WI38 (cell line): ENCODE measurements around the gene GPR17.

Source experiments
- H3K4me3 ChIP-seq: 2 replicates; pipeline ENCODE4 v1.5.1; 2011; ENCODE audit warnings: low read depth, mild to moderate bottlenecking, control low read depth, low read length
- TF ChIP-seq, protein P1 (sequence below): IDR thresholded peaks from 2 replicates; pipeline ENCODE4 v1.5.1; 2012; ENCODE audit warnings: low read depth, mild to moderate bottlenecking, control low read depth, low read length

The GPR17 gene

GRCh38 chr2:127604986-127605385 is 41.0 kb upstream of the GPR17 start:
- TF ChIP-seq, protein P1, sequence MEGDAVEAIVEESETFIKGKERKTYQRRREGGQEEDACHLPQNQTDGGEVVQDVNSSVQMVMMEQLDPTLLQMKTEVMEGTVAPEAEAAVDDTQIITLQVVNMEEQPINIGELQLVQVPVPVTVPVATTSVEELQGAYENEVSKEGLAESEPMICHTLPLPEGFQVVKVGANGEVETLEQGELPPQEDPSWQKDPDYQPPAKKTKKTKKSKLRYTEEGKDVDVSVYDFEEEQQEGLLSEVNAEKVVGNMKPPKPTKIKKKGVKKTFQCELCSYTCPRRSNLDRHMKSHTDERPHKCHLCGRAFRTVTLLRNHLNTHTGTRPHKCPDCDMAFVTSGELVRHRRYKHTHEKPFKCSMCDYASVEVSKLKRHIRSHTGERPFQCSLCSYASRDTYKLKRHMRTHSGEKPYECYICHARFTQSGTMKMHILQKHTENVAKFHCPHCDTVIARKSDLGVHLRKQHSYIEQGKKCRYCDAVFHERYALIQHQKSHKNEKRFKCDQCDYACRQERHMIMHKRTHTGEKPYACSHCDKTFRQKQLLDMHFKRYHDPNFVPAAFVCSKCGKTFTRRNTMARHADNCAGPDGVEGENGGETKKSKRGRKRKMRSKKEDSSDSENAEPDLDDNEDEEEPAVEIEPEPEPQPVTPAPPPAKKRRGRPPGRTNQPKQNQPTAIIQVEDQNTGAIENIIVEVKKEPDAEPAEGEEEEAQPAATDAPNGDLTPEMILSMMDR: no peak

GRCh38 chr2:127605691-127606263 is 40.2 kb upstream of the GPR17 start:
- H3K4me3 ChIP-seq: no peak overlapping the region
- TF ChIP-seq, protein P1: no peak

More at GRCh38 chr2:127604986-127605385, 41.0 kb upstream of the GPR17 start:
- H3K4me3 ChIP-seq: no peak overlapping the region

DNA sequence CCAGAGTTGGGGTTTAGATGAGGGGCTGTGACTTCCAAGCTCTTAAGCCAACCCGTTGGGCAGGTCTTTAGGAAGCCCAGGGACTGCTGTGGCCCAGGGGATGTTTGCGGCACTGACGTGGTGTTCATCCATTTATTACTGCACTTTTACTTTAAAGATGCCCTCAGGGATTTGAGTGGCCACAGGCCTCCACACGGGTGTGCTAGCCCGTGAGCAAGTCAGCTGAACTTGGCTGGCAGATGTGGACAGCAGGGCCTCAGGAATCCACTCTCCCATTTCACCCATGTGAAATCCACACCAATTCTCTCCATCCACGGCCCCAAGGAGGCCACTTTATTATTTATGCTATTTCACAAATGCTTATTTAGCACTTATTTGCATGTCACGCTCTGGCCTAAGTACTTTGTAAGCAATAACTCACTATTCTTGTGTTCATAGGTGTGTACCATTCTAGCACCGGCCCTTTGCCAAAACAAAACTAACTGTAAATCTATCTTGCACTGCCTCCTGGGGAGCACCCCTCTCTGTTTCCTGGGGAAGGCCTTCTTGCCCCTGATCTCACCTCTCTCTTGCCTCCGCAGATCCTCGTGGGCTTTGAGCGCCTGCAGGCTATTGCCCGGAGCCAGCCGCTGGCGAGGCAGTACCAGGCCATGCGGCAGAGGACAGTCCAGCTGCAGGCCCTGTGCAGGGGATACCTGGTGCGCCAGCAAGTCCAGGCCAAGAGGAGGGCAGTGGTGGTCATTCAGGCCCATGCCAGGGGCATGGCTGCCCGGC is 39.1 kb upstream of the GPR17 start:
- H3K4me3 ChIP-seq: no peak overlapping the region
- TF ChIP-seq, protein P1: no peak

DNA sequence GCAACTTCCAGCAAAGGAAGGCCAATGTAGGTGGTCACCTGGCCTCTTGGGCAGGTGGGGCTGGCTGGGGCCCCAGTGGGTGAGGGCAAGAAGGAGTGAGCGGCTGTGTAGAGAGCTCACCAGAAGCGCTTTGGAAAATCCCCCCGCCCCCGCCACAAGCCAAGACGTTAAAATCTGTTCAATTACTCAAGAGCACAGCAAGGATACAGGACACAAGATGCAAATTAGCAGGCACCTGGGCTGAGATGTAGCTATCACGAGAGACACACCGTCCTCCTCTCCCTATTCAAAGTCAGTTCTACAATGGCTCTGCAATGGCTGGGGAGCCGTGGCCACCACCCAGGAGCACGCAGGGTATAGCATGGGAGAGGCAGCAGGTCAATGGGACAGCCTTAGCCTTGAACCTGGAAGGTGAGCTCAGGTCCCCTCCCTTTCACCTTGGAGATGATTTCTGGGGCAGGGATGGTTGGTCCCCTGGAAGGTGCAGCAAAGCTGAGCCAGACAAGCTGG is 38.5 kb upstream of the GPR17 start:
- no peak overlapping the region for H3K4me3 ChIP-seq
- TF ChIP-seq, protein P1: no peak

DNA sequence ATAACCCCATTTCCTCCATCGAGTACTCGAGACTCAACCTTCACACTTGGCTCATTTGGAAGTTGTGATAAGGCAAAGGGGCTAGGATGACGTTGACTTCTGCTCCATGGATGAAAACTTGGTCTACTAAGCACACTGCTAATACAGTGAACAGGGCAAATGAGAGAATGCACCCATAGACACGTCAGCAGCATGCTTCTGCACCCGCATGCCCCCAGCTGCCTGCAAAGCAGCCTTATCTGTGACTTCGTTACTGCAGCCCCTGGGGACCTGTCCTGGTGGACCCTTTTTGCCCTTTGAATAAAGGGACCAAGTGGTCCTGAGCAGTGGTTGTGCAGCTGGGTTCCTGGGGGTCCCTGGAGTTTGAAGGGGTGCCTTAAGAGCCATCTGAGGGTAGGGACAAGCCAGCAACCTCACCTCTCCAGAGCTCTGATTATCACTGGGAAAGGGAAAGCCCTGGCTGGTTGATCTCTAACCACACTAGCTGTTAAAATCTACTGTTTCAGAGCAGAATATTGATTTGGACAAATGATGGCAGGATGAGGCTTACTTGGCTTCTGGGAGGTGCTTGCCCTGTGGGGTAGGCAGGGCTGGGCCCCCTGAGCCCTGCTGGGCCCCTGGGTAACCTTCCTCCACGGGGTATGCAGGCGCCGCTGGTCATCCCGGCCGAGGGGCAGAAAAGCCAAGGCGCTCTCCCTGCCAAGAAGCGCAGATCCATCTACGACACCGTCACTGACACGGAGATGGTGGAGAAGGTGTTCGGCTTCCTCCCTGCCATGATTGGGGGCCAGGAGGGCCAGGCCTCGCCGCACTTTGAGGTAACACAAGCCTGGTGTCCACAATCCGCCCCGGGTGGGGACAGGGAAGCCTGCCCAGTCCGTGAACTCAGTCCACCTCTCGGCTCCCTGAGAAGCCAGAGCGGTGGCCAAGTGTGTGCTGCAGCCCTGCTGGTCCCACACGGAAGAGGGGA is 37.6 kb upstream of the GPR17 start:
- TF ChIP-seq, protein P1: no peak
- no peak overlapping the region for H3K4me3 ChIP-seq

GRCh38 chr2:127609031-127609751 is 36.8 kb upstream of the GPR17 start:
- TF ChIP-seq, protein P1: no peak
- no peak overlapping the region for H3K4me3 ChIP-seq
